Stimulated activated CD8-positive, alpha-beta memory T cell treated with anti-CD3 and anti-CD28 coated beads, Interleukin-7, amount 100 ng/mL, for 4 hours (primary cell): ENCODE data around the gene FHOD1.

Experiments used
- DNase-seq, 2 donors: peaks; one replicate each; pipeline ENCODE4 v3.0.0-alpha.2; 2020; ENCODE audit warnings: low read depth in 2 of 2

Gene FHOD1

GRCh38 chr16:67247192-67248072 is at the start of gene FHOD1:
FHOD1 (minus strand) TSS chr16:67247481; CDS start chr16:67247410, 71 bp downstream.
- DNase-seq, result peak; percentile 90 to 94

- no peak for DNase-seq
Observed at GRCh38 chr16:67296420-67296819, 49.1 kb upstream of the FHOD1 start.

- no peak for DNase-seq
Observed at GRCh38 chr16:67294938-67295361, 47.7 kb upstream of the FHOD1 start.

GRCh38 chr16:67294171-67294757 is 47.0 kb upstream of the FHOD1 start:
- no peak for DNase-seq

- DNase-seq, result no peak
Observed at GRCh38 chr16:67291461-67291860, 44.2 kb upstream of the FHOD1 start.

GRCh38 chr16:67287960-67288359 is 40.7 kb upstream of the FHOD1 start:
- no peak for DNase-seq

- DNase-seq, result no peak
Observed at GRCh38 chr16:67286441-67287235, 39.4 kb upstream of the FHOD1 start.

GRCh38 chr16:67284699-67285646 is 37.7 kb upstream of the FHOD1 start:
- DNase-seq, result no peak

- no peak for DNase-seq
Observed at GRCh38 chr16:67283826-67284555, 36.7 kb upstream of the FHOD1 start.

GRCh38 chr16:67283039-67283825 is 36.0 kb upstream of the FHOD1 start:
- no peak for DNase-seq

- DNase-seq, result no peak
Observed at GRCh38 chr16:67282447-67282805, 35.1 kb upstream of the FHOD1 start.

GRCh38 chr16:67281536-67282446 is 34.5 kb upstream of the FHOD1 start:
- DNase-seq, result no peak

GRCh38 chr16:67280090-67281015 is 33.1 kb upstream of the FHOD1 start:
- DNase-seq, result no peak

GRCh38 chr16:67279296-67280089 is 32.2 kb upstream of the FHOD1 start, which contains the start of gene PLEKHG4:
PLEKHG4 (plus strand) TSS chr16:67279532; CDS start chr16:67280045, 513 bp downstream.
- peak; percentile 47 to 77 for DNase-seq

GRCh38 chr16:67278773-67279295 is 31.6 kb upstream of the FHOD1 start:
- peak in 1 of 2 donors; percentile 17 for DNase-seq
